PC-9 (cell line): ENCODE measurements around the gene SH3RF3.

ENCODE experiments used
- EZH2 ChIP-seq: fragments of 200-600 bp; sonication (generic); IDR thresholded peaks from 2 replicates; pipeline ENCODE4 v1.8.0; 2017; ENCODE audit warnings: antibody characterized with exemption, low read depth
- TF ChIP-seq, protein P1 (sequence below): fragments of 200-600 bp; sonication (generic); conservative IDR thresholded peaks from 2 replicates; pipeline ENCODE4 v1.6.1; 2017; ENCODE audit warnings: mixed run types, antibody characterized with exemption, mild to moderate bottlenecking, moderate library complexity

DNA sequence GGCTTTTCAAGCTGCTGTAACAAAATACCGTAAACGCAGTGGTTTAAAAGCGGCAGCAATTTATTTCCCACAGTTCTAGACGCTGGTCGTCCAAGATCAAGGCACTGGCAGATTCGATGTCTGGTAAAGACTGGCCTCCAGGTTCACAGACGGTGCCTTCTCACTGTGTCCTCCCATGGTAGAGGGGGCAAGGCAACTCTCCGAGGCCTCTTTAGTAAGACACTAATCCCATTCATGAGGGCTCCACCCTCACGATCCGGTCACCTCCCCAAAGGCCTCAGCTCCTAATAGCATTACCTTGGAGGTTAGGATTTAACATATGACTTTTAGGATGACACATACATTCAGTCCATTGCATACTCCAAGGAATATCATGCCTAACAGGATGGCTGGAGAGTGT is 117.2 kb downstream of the SH3RF3 start:
- TF ChIP-seq, protein P1, sequence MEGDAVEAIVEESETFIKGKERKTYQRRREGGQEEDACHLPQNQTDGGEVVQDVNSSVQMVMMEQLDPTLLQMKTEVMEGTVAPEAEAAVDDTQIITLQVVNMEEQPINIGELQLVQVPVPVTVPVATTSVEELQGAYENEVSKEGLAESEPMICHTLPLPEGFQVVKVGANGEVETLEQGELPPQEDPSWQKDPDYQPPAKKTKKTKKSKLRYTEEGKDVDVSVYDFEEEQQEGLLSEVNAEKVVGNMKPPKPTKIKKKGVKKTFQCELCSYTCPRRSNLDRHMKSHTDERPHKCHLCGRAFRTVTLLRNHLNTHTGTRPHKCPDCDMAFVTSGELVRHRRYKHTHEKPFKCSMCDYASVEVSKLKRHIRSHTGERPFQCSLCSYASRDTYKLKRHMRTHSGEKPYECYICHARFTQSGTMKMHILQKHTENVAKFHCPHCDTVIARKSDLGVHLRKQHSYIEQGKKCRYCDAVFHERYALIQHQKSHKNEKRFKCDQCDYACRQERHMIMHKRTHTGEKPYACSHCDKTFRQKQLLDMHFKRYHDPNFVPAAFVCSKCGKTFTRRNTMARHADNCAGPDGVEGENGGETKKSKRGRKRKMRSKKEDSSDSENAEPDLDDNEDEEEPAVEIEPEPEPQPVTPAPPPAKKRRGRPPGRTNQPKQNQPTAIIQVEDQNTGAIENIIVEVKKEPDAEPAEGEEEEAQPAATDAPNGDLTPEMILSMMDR: no peak
- TF ChIP-seq EZH2: no peak
